ENCODE measurements around the gene CLEC14A.

DNA sequence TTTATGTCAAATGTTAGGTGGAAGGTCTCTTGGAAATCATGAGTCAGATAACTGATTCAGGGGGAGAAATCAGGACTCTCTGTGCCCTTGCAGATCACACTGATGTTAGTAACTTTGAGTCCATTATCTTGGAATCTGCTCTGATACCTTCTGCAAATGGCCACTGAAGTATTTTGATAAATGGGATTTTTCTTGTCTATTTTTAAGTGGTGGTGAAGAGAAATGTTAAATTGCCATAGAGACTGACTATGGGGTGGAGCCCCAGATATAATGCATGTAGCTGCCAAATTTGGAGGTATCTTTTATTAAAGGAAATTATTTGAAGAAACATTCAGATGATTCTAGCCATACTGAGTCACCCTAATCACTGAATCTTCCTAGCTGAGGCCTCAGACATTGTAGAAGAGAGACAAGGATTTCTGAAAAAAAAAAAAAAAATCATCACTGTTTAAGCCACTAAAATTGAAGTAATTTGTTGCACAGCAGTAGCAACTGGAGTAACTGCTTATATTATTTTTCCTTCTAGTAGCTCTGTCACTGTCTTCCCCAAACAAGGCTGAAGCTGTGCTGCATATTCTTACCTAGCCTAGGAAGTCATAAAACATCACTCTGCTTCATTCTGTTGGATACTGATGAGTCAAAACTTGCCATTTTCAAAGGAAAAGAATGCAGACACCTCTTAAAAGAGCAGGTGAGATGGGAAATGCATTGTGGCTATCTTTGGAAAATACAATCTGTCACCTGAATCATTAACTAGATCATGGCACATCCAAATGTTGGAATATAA is 36.0 kb upstream of the CLEC14A start:
- no peak for TF ChIP-seq CTCF (conservative IDR thresholded peaks at IDR 0.05 in 1 of 2, IDR thresholded peaks at IDR 0.05 in 1 of 2; ENCODE audit: low read depth in 1 of 2, low read length in 2 of 2)
- no peak for TF ChIP-seq EZH2 (IDR thresholded peaks at IDR 0.05; ENCODE audit: low read length, missing control alignments)

All from fibroblast of lung (primary cell).